Spleen (tissue), 11 donors: ENCODE measurements around the gene PTPRG. TPM values are rescaled to one million over a fixed set of nuclear protein-coding genes. Genes with fewer than 3 reads are reported as not detected.

Experiments used
- DNase-seq: peaks from one replicate; pipeline ENCODE4 v3.0.0-alpha.2; 2020
- H3K27ac ChIP-seq, 8 donors: fragments of 200-600 bp; sonication (generic) in 7 of 8; 1 replicate in 4 of 8; 2 replicates in 4 of 8; pipeline versions ENCODE4 v1.5.0 to v1.8.0; 2016 to 2021; ENCODE audit warnings: inconsistent platforms in 4 of 8, mild to moderate bottlenecking in 4 of 8, moderate library complexity in 1 of 8
- H3K27me3 ChIP-seq, 7 donors: fragments of 200-600 bp; sonication (generic) in 6 of 7; replicated peaks in 1 of 7; 1 replicate in 4 of 7; 2 replicates in 3 of 7; pipeline versions ENCODE4 v1.5.0 to v1.8.0; 2016 to 2021; ENCODE audit warnings: inconsistent platforms in 3 of 7, mild to moderate bottlenecking in 1 of 7
- H3K36me3 ChIP-seq, 6 donors: fragments of 200-600 bp; sonication (generic) in 5 of 6; 1 replicate in 4 of 6; 2 replicates in 2 of 6; pipeline versions ENCODE4 v1.5.0 to v1.8.0; 2016 to 2021; ENCODE audit warnings: inconsistent platforms in 2 of 6
- H3K4me1 ChIP-seq, 6 donors: fragments of 200-600 bp; sonication (generic) in 5 of 6; 1 replicate in 3 of 6; 2 replicates in 3 of 6; pipeline versions ENCODE4 v1.5.0 to v1.8.0; 2016 to 2021; ENCODE audit warnings: inconsistent platforms in 3 of 6
- H3K4me3 ChIP-seq, 8 donors: fragments of 200-600 bp; sonication (generic) in 7 of 8; 1 replicate in 4 of 8; 2 replicates in 4 of 8; pipeline versions ENCODE4 v1.5.0 to v1.8.0; 2016 to 2021; ENCODE audit warnings: inconsistent platforms in 4 of 8, mild to moderate bottlenecking in 4 of 8, moderate library complexity in 2 of 8
- H3K9me3 ChIP-seq, 8 donors: fragments of 200-600 bp; sonication (generic) in 7 of 8; 1 replicate in 4 of 8; 2 replicates in 4 of 8; pipeline versions ENCODE4 v1.5.0 to v1.8.0; 2016 to 2021; ENCODE audit warnings: inconsistent platforms in 4 of 8
- CTCF ChIP-seq, 11 experiments: fragments of 200-600 bp in 7 of 11; fragments of 450-650 bp in 4 of 11; sonication (generic) in 4 of 11; IDR thresholded peaks in 8 of 11; conservative IDR thresholded peaks in 3 of 11; 1 replicate in 7 of 11; 2 replicates in 4 of 11; pipeline versions ENCODE4 v1.4.0 to v1.8.0; 2016 to 2021; ENCODE audit warnings: antibody characterized with exemption in 11 of 11, inconsistent platforms in 4 of 11, mild to moderate bottlenecking in 1 of 11
- POLR2A ChIP-seq, 3 donors: fragments of 450-650 bp; IDR thresholded peaks; one replicate each; pipeline ENCODE4 v1.5.1; 2017; ENCODE audit warnings: antibody characterized with exemption in 3 of 3, mild to moderate bottlenecking in 1 of 3
- POLR2AphosphoS5 ChIP-seq, 3 donors: sonication (generic); formaldehyde crosslinking; IDR thresholded peaks; one replicate each; pipeline ENCODE4 v1.5.1; 2017; ENCODE audit warnings: antibody characterized with exemption in 3 of 3
- WGBS, 5 donors: extraction: QIAGEN DNeasy Blood & Tissue Kit in 3 of 5; methylation state at CpG; one replicate each; pipeline versions ENCODE4 v1.1.5 to v1.1.7; 2013 to 2018; 5-methylcytosine and 5-hydroxymethylcytosine counted together
- intact Hi-C: fragments of 100-400 bp; cut with DNase I; formaldehyde crosslinking; loops from one replicate; pipeline ENCODE4 v1.15.0; 2023; ENCODE audit warnings: low total_unique reads
- polyA plus RNA-seq, 3 donors: library from polyadenylated mRNA; stranded (reverse); fragments of 200-250 nt; gene quantifications; one replicate each; pipeline ENCODE4 v1.2.1, GENCODE V29; 2013
- total RNA-seq, 7 donors: library from RNA; depleted of rRNA in 3 of 7; stranded (reverse); fragments of >200 nt in 3 of 7; fragmentation: NEBNext Ultra II Directional in 4 of 7; extraction: Animal tissue kit (Norgen Biotek cat#: 25700) in 4 of 7; gene quantifications; one replicate each; pipeline versions ENCODE4 v1.1.0 to v1.2.1, GENCODE V29; 2016 to 2021
- donor health status: healthy with polysubstance abuse.
- donor health status: DM: no; HTN: no; CAD: no; lungs with moderate emphysema.
- donor health status: DM: no; HTN: no; CAD: no.
- donor health status: Bipolar disorder and iron deficiency.
- donor health status: healthy.
- donor health status: DM: no; HTN: no; CAD: no.
- donor health status: DM: yes; HTN: yes; CAD: no.

PTPRG gene
- total and polyA plus RNA-seq, 10 donors: 0.89 to 77.0 (median 34.5) TPM

GRCh38 chr3:62024882-62025281, 463.5 kb downstream of the PTPRG start:
- TF ChIP-seq POLR2AphosphoS5 (IDR thresholded peaks at IDR 0.05): no peak
- Histone ChIP-seq H3K36me3 (no peaks in the 10 kb centered on the region), H3K27ac (no peak overlapping the region), H3K4me3 (no peak overlapping the region), H3K27me3 (no peaks in the 10 kb centered on the region), H3K4me1 (no peaks in the 10 kb centered on the region), H3K9me3 (no peaks in the 10 kb centered on the region)
- intact Hi-C loops: no loop called here
- DNase-seq: no peak
- 66 to 84% (median 76%) methylated on average over 3 of the region's 3 CpGs for WGBS, 5 donors

- TF ChIP-seq POLR2AphosphoS5 (IDR thresholded peaks at IDR 0.05) (no peak), POLR2A (IDR thresholded peaks at IDR 0.05) (no peak), CTCF (IDR thresholded peaks at IDR 0.05 in 8 of 11, conservative IDR thresholded peaks at IDR 0.05 in 3 of 11) (no peak)
- no peak for DNase-seq
- no peaks in the 10 kb centered on the region for H3K9me3 ChIP-seq
- H3K27ac ChIP-seq: no peak overlapping the region
- 91 to 98% (median 93%) methylated on average over 1 of the region's 1 CpG for WGBS, 5 donors
- no peak overlapping the region for H3K4me3 ChIP-seq
- H3K4me1 ChIP-seq: no peaks in the 10 kb centered on the region
- H3K27me3 ChIP-seq: no peaks in the 10 kb centered on the region
- H3K36me3 ChIP-seq: no peaks in the 10 kb centered on the region
- intact Hi-C loops: no loop called here
These were observed 464.5 kb downstream of the PTPRG start for GRCh38 chr3:62025913-62026312.

- Histone ChIP-seq H3K4me1 (no peaks in the 10 kb centered on the region), H3K4me3 (no peak overlapping the region), H3K27me3 (no peaks in the 10 kb centered on the region), H3K36me3 (no peaks in the 10 kb centered on the region), H3K9me3 (no peaks in the 10 kb centered on the region), H3K27ac (no peak overlapping the region)
- 78 to 90% (median 81%) methylated on average over 4 of the region's 4 CpGs for WGBS, 5 donors
- intact Hi-C loops: no loop called here
- TF ChIP-seq POLR2AphosphoS5 (IDR thresholded peaks at IDR 0.05) (no peak), CTCF (IDR thresholded peaks at IDR 0.05 in 8 of 11, conservative IDR thresholded peaks at IDR 0.05 in 3 of 11) (no peak)
- DNase-seq: no peak
These were observed 465.9 kb downstream of the PTPRG start for GRCh38 chr3:62027241-62027640.

GRCh38 chr3:62027796-62028195, 466.4 kb downstream of the PTPRG start:
- H3K36me3 ChIP-seq: no peaks in the 10 kb centered on the region
- H3K27me3 ChIP-seq: no peaks in the 10 kb centered on the region
- H3K4me3 ChIP-seq: no peak overlapping the region
- TF ChIP-seq CTCF (IDR thresholded peaks at IDR 0.05 in 8 of 11, conservative IDR thresholded peaks at IDR 0.05 in 3 of 11): no peak
- no peak for TF ChIP-seq POLR2AphosphoS5 (IDR thresholded peaks at IDR 0.05)
- TF ChIP-seq POLR2A (IDR thresholded peaks at IDR 0.05): no peak
- intact Hi-C loops: no loop called here
- H3K9me3 ChIP-seq: no peaks in the 10 kb centered on the region
- WGBS, 5 donors: 89 to 96% (median 92%) methylated on average over 5 of the region's 5 CpGs
- H3K4me1 ChIP-seq: no peaks in the 10 kb centered on the region
- DNase-seq: no peak
- H3K27ac ChIP-seq: no peak overlapping the region

GRCh38 chr3:62028236-62028635, 466.9 kb downstream of the PTPRG start:
- H3K9me3 ChIP-seq: no peaks in the 10 kb centered on the region
- H3K27ac ChIP-seq: no peak overlapping the region
- intact Hi-C loops: no loop called here
- WGBS, 5 donors: 88 to 95% (median 93%) methylated on average over 5 of the region's 5 CpGs
- no peaks in the 10 kb centered on the region for H3K27me3 ChIP-seq
- no peak overlapping the region for H3K4me3 ChIP-seq
- H3K36me3 ChIP-seq: no peaks in the 10 kb centered on the region
- TF ChIP-seq POLR2A (IDR thresholded peaks at IDR 0.05) (no peak), POLR2AphosphoS5 (IDR thresholded peaks at IDR 0.05) (no peak), CTCF (IDR thresholded peaks at IDR 0.05 in 8 of 11, conservative IDR thresholded peaks at IDR 0.05 in 3 of 11) (no peak)
- no peaks in the 10 kb centered on the region for H3K4me1 ChIP-seq
- DNase-seq: no peak
